Measurements from ENCODE around the gene RNASET2. TPM values are rescaled to one million over a fixed set of nuclear protein-coding genes. Genes with fewer than 3 reads are reported as not detected.

RNASET2 gene
- total and polyA plus RNA-seq, 2 of the 13 experiments (the other 11 are each of a cell fraction or from before 2014, with no cell fraction given) = 44.6 to 597 TPM

GRCh38 chr6:166956444-166957086 is at the start of gene RNASET2 (continued):
- TF ChIP-seq ZBED4 (CRISPR knock-in tag; IDR thresholded peaks at IDR 0.05; ENCODE audit: borderline replicate concordance) (peak; percentile 53), ZNF766 (CRISPR knock-in tag; IDR thresholded peaks at IDR 0.05; ENCODE audit: borderline replicate concordance) (no peak; the same call in 1 of the 2 replicates), ZNF10 (CRISPR knock-in tag; IDR thresholded peaks at IDR 0.05; ENCODE audit: borderline replicate concordance, low read depth) (no peak), BRCA1 (CRISPR knock-in tag; IDR thresholded peaks at IDR 0.05) (0 out of 2 replicates have a peak, but pooled peaks have one; percentile 49), FOXJ3 (CRISPR knock-in tag; IDR thresholded peaks at IDR 0.05; ENCODE audit: borderline replicate concordance) (no peak), XBP1 (CRISPR knock-in tag; IDR thresholded peaks at IDR 0.05) (no peak), PLSCR1 (CRISPR knock-in tag; IDR thresholded peaks at IDR 0.05; ENCODE audit: borderline replicate concordance) (no peak; the same call in 1 of the 2 replicates), HNRNPLL (IDR thresholded peaks at IDR 0.05; ENCODE audit: low read depth, low read length, poor library complexity, severe bottlenecking) (peak; percentile 83), MTERF4 (CRISPR knock-in tag; IDR thresholded peaks at IDR 0.05) (peak; percentile 97), ZNF292 (CRISPR knock-in tag; IDR thresholded peaks at IDR 0.05; ENCODE audit: borderline replicate concordance, low read depth) (no peak), CEBPG (CRISPR knock-in tag; IDR thresholded peaks at IDR 0.05) (peak; percentile 25; the same call in 1 of the 2 replicates), HNF4G (IDR thresholded peaks at IDR 0.05; ENCODE audit: borderline replicate concordance, low read depth, low read length) (no peak), HNF4G (CRISPR knock-in tag; IDR thresholded peaks at IDR 0.05; ENCODE audit: borderline replicate concordance, low read depth) (0 out of 2 replicates have a peak, but pooled peaks have one; percentile 11), SP5 (CRISPR knock-in tag; IDR thresholded peaks at IDR 0.05; ENCODE audit: borderline replicate concordance, low read depth) (peak; percentile 90), MTA1 (CRISPR knock-in tag; IDR thresholded peaks at IDR 0.05; ENCODE audit: borderline replicate concordance) (peak; percentile 93), ZBTB14 (CRISPR knock-in tag; IDR thresholded peaks at IDR 0.05) (peak; percentile 48; the same call in 1 of the 2 replicates), PAXIP1 (CRISPR knock-in tag; conservative IDR thresholded peaks at IDR 0.05) (no peak), MAFK (conservative IDR thresholded peaks at IDR 0.05 in 1 of 2, IDR thresholded peaks at IDR 0.05 in 1 of 2; ENCODE audit: low read length in 2 of 2) (no peak)

Data from HepG2 (cell line).